IMR-90 (cell line): Measurements from ENCODE around the gene IDH3B. TPM values are rescaled to one million over a fixed set of nuclear protein-coding genes. Genes with fewer than 3 reads are reported as not detected.

Experiments used
- ATAC-seq: fragments of 200-7000 bp; cut with Tn5 transposase; 2 replicates; pipeline ENCODE4 v1.9.1; 2020; ENCODE audit warnings: low read depth, mild to moderate bottlenecking, moderate library complexity
- BruUV-seq: library from RNA; stranded (reverse); fragments of 400-500 nt; replicated peaks from 2 replicates; lab custom pipeline; 2021; lab: Mats Ljungman, UMichigan
- CTCF ChIA-PET: fragments of 300-600 bp; formaldehyde crosslinking; extraction: SDS; loops from one replicate; lab custom pipeline; 2021; ENCODE audit warnings: antibody characterized with exemption; lab: Yijun Ruan, JAX
- POLR2A ChIA-PET: fragments of 300-600 bp; sonication (Branson Sonifier 250); formaldehyde crosslinking; loops from one replicate; lab custom pipeline; 2022; ENCODE audit warnings: antibody characterized with exemption; ENCODE audit not compliant: unreplicated experiment; lab: Charles Lee
- DNase-seq: peaks from one replicate; pipeline ENCODE4 v3.0.0; 2013
- H2AFZ ChIP-seq: replicated peaks from 2 replicates; pipeline ENCODE3; 2013; ENCODE audit warnings: low read length, mild to moderate bottlenecking; ENCODE audit not compliant: poor library complexity
- H2AK5ac ChIP-seq: 2 replicates; pipeline ENCODE4 v1.6.1; 2013; ENCODE audit warnings: low read depth, low read length, inconsistent platforms
- H2AK9ac ChIP-seq: replicated peaks from 2 replicates; pipeline ENCODE3; 2013; ENCODE audit warnings: mild to moderate bottlenecking, low read depth, low read length, moderate library complexity; ENCODE audit not compliant: poor library complexity
- H2BK120ac ChIP-seq: 2 replicates; pipeline ENCODE4 v1.6.1; 2013; ENCODE audit warnings: low read depth, low read length, inconsistent platforms
- H2BK15ac ChIP-seq: 3 replicates; pipeline ENCODE4 v1.6.1; 2013; ENCODE audit warnings: low read depth, low read length, inconsistent platforms
- H2BK20ac ChIP-seq: 2 replicates; pipeline ENCODE4 v1.6.1; 2013; ENCODE audit warnings: low read depth, mild to moderate bottlenecking, inconsistent platforms, low read length, moderate library complexity
- H2BK5ac ChIP-seq: 2 replicates; pipeline ENCODE4 v1.6.1; 2013; ENCODE audit warnings: mild to moderate bottlenecking, low read depth, low read length, inconsistent platforms; ENCODE audit not compliant: poor library complexity, severe bottlenecking
- H3K14ac ChIP-seq: replicated peaks from 2 replicates; pipeline ENCODE4 v1.6.1; 2013; ENCODE audit warnings: low read depth, low read length, inconsistent platforms
- H3K18ac ChIP-seq: 2 replicates; pipeline ENCODE4 v1.6.1; 2013; ENCODE audit warnings: low read depth, low read length, control low read depth
- H3K23ac ChIP-seq: 2 replicates; pipeline ENCODE4 v1.6.1; 2013; ENCODE audit warnings: low read depth, low read length, inconsistent platforms
- H3K27ac ChIP-seq: 2 replicates; pipeline ENCODE4 v1.5.1; 2013; ENCODE audit warnings: mild to moderate bottlenecking, control low read depth, low read length; ENCODE audit not compliant: insufficient read depth
- H3K27me3 ChIP-seq: 2 replicates; pipeline ENCODE4 v1.6.1; 2013; ENCODE audit warnings: low read length; ENCODE audit not compliant: control insufficient read depth, insufficient read depth
- H3K36me3 ChIP-seq: 2 replicates; pipeline ENCODE4 v1.6.1; 2013; ENCODE audit warnings: low read length, mixed read lengths; ENCODE audit not compliant: control insufficient read depth, insufficient read depth
- H3K4ac ChIP-seq: 2 replicates; pipeline ENCODE4 v1.6.1; 2013; ENCODE audit warnings: low read depth, low read length, inconsistent platforms
- H3K4me1 ChIP-seq: 2 replicates; pipeline ENCODE4 v1.6.1; 2013; ENCODE audit warnings: low read length, mixed read lengths; ENCODE audit not compliant: control insufficient read depth, insufficient read depth
- H3K4me2 ChIP-seq: 2 replicates; pipeline ENCODE4 v1.6.1; 2013; ENCODE audit warnings: low read depth, mild to moderate bottlenecking, control low read depth, low read length, moderate library complexity
- H3K4me3 ChIP-seq: 2 replicates; pipeline ENCODE4 v1.5.1; 2013; ENCODE audit warnings: low read depth, mild to moderate bottlenecking, control low read depth, low read length, moderate library complexity; ENCODE audit not compliant: insufficient read depth
- H3K56ac ChIP-seq: 2 replicates; pipeline ENCODE4 v1.6.1; 2013; ENCODE audit warnings: low read length, inconsistent platforms; ENCODE audit not compliant: insufficient read depth; ENCODE audit errors: extremely low read depth
- H3K79me1 ChIP-seq, 2 experiments: 2 replicates each; pipeline ENCODE4 v1.6.1; 2013; ENCODE audit warnings: low read length in 2 of 2, inconsistent platforms in 1 of 2, low read depth in 1 of 2
- H3K9ac ChIP-seq: 2 replicates; pipeline ENCODE4 v1.6.1; 2013; ENCODE audit warnings: low read depth, low read length, control low read depth
- H3K9me1 ChIP-seq: 2 replicates; pipeline ENCODE4 v1.6.1; 2013; ENCODE audit warnings: low read length, inconsistent platforms; ENCODE audit not compliant: insufficient read depth
- H3K9me3 ChIP-seq: 2 replicates; pipeline ENCODE4 v1.6.1; 2013; ENCODE audit warnings: low read length; ENCODE audit not compliant: control insufficient read depth, insufficient read depth
- H4K20me1 ChIP-seq: 2 replicates; pipeline ENCODE4 v1.6.1; 2013; ENCODE audit warnings: low read length, inconsistent platforms; ENCODE audit not compliant: insufficient read depth
- H4K5ac ChIP-seq: 2 replicates; pipeline ENCODE4 v1.6.1; 2013; ENCODE audit warnings: mild to moderate bottlenecking, low read depth, low read length, control low read depth
- H4K8ac ChIP-seq, 2 experiments: 2 replicates each; pipeline ENCODE4 v1.6.1; 2013; ENCODE audit warnings: low read depth in 2 of 2, low read length in 2 of 2, control low read depth in 1 of 2, inconsistent platforms in 1 of 2
- H4K91ac ChIP-seq: 2 replicates; pipeline ENCODE4 v1.6.1; 2013; ENCODE audit warnings: low read depth, low read length, inconsistent platforms; ENCODE audit not compliant: insufficient read depth
- ELK1 ChIP-seq: fragments of 150-350 bp; IDR thresholded peaks from 2 replicates; pipeline ENCODE4 v1.6.1; 2016; ENCODE audit warnings: low read depth, mild to moderate bottlenecking, low read length, moderate library complexity, borderline replicate concordance
- RAD21 ChIP-seq: IDR thresholded peaks from 2 replicates; pipeline ENCODE4 v1.6.1; 2012; ENCODE audit warnings: low read length, improper control_type of control experiment
- RCOR1 ChIP-seq: IDR thresholded peaks from 2 replicates; pipeline ENCODE4 v1.6.1; 2012; ENCODE audit warnings: mild to moderate bottlenecking, low read length, improper control_type of control experiment; ENCODE audit not compliant: insufficient replicate concordance
- WGBS, 2 experiments: methylation state at CpG; one replicate each; pipeline versions ENCODE4 v1.1.5 to v1.1.7; 2013; ENCODE audit warnings: missing lambda C conversion rate in 2 of 2; ENCODE audit not compliant: insufficient read length in 1 of 2; ENCODE audit errors: extremely low coverage in 2 of 2; 5-methylcytosine and 5-hydroxymethylcytosine counted together
- dilution Hi-C: fragments of 300-500 bp; cut with HindIII; formaldehyde crosslinking; loops from one replicate; pipeline ENCODE4 v1.14.3; 2018; ENCODE audit warnings: low sequenced_read_pairs; ENCODE audit not compliant: unreplicated experiment
- in situ Hi-C: fragments of 300-500 bp; cut with MboI; formaldehyde crosslinking; loops from 3 replicates; pipeline ENCODE4 v1.14.3; 2019; ENCODE audit warnings: low sequenced_read_pairs, inconsistent platforms, mixed read lengths
- intact Hi-C: fragments of 100-400 bp; cut with micrococcal nuclease; formaldehyde crosslinking; loops from 2 replicates; pipeline ENCODE4 v1.10.0; 2022
- polyA plus RNA-seq, 3 experiments: library from polyadenylated mRNA; depleted of rRNA; stranded (reverse); fragments of >200 nt; gene quantifications; 2 replicates each; pipeline ENCODE4 v1.2.3, GENCODE V29; 2012; ENCODE audit warnings: low replicate concordance in 1 of 3
- total RNA-seq: library from RNA; depleted of rRNA; stranded (reverse); fragments of >200 nt; gene quantifications from 2 replicates; pipeline ENCODE4 v1.2.3, GENCODE V29; 2012

The IDH3B gene
- total and polyA plus RNA-seq, 2 of the 4 experiments (the other 2 are of a cell fraction), result 151 to 160 TPM

GRCh38 chr20:2701671-2702081 lies 37.7 kb upstream of the IDH3B start:
- no peak overlapping the region for H3K56ac ChIP-seq
- no peak overlapping the region for H2BK5ac ChIP-seq
- no peak overlapping the region for H3K18ac ChIP-seq
- no peaks in the 10 kb centered on the region; the same call in 1 of the 2 replicates for H4K20me1 ChIP-seq
- H3K79me1 ChIP-seq, result no peaks in the 10 kb centered on the region
- DNase-seq, result no peak
- H3K14ac ChIP-seq, result no peak overlapping the region
- WGBS, 2 experiments, result 80% methylated on average over 1 of the region's 5 CpGs; no CpG with 5 or more reads in 1 of the 2 experiments
- no peak for TF ChIP-seq ELK1
- no peak for TF ChIP-seq RCOR1
- no peak for TF ChIP-seq RAD21
- H3K9me1 ChIP-seq, result no peaks in the 10 kb centered on the region
- no peak overlapping the region for H3K27ac ChIP-seq
- peaks cover 52% of the 10 kb centered on the region for H3K27me3 ChIP-seq
- ChIA-PET POLR2A (no interaction called here), CTCF (interaction anchor here (1.1 kb wide), 1 partner anchor 12 kb away, joined by 3 read pairs; no protein-coding TSS in a partner anchor)
- H3K9me3 ChIP-seq, result no peaks in the 10 kb centered on the region
- H3K36me3 ChIP-seq, result no peaks in the 10 kb centered on the region
- H4K91ac ChIP-seq, result no peak overlapping the region
- intact Hi-C loops, result no loop called here
- no peak for ATAC-seq
- H2BK20ac ChIP-seq, result no peak overlapping the region
- no TSS peak for BruUV-seq
- in situ Hi-C loops, result no loop called here
- H3K23ac ChIP-seq, result no peak overlapping the region
- H2BK15ac ChIP-seq, result no peak overlapping the region
- dilution Hi-C loops, result no loop called here
- H3K4me1 ChIP-seq, result no peaks in the 10 kb centered on the region
- H3K4me2 ChIP-seq, result no peak overlapping the region
- H3K4me3 ChIP-seq, result no peak overlapping the region
- H3K4ac ChIP-seq, result no peak overlapping the region
- H2BK120ac ChIP-seq, result no peak overlapping the region
- no peak overlapping the region for H2AK5ac ChIP-seq
- no peak overlapping the region for H4K8ac ChIP-seq
- no peak overlapping the region for H2AK9ac ChIP-seq
- no peak overlapping the region for H3K9ac ChIP-seq
- no peak overlapping the region for H2AFZ ChIP-seq
- no peak overlapping the region for H4K5ac ChIP-seq
